Stomach (tissue), 4 donors: ENCODE measurements around the gene PLIN1.

Source experiments
- POLR2A ChIP-seq, 4 donors: fragments of 450-650 bp; IDR thresholded peaks; one replicate each; pipeline ENCODE4 v1.6.1; 2016; ENCODE audit warnings: antibody characterized with exemption in 4 of 4, control low read depth in 2 of 4, mild to moderate bottlenecking in 1 of 4, moderate library complexity in 1 of 4
- POLR2AphosphoS5 ChIP-seq, 3 donors: sonication (generic); formaldehyde crosslinking; IDR thresholded peaks; one replicate each; pipeline ENCODE4 v1.6.1; 2016; ENCODE audit warnings: antibody characterized with exemption in 3 of 3
- TF ChIP-seq, protein P1 (sequence below), 7 experiments: fragments of 450-650 bp in 4 of 7; fragments of 200-600 bp in 3 of 7; sonication (generic) in 3 of 7; IDR thresholded peaks; one replicate each; pipeline ENCODE4 v1.5.1; 2016 to 2019; ENCODE audit warnings: antibody characterized with exemption in 7 of 7, control low read depth in 2 of 7, mild to moderate bottlenecking in 1 of 7

DNA sequence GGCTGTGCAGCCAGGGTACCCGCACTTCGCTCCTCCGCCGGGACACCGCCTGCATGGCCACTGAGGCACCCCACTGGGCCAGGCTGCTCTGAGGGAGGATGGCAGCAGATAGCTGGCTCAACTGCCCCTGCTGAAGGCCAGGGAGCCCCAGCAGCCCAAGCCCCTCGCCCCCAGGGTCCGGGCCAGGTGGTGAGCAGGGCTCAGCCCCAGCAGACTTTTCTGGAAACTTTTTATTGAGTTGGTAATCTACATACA lies 11.5 kb downstream of the PLIN1 start:
- TF ChIP-seq, protein P1, sequence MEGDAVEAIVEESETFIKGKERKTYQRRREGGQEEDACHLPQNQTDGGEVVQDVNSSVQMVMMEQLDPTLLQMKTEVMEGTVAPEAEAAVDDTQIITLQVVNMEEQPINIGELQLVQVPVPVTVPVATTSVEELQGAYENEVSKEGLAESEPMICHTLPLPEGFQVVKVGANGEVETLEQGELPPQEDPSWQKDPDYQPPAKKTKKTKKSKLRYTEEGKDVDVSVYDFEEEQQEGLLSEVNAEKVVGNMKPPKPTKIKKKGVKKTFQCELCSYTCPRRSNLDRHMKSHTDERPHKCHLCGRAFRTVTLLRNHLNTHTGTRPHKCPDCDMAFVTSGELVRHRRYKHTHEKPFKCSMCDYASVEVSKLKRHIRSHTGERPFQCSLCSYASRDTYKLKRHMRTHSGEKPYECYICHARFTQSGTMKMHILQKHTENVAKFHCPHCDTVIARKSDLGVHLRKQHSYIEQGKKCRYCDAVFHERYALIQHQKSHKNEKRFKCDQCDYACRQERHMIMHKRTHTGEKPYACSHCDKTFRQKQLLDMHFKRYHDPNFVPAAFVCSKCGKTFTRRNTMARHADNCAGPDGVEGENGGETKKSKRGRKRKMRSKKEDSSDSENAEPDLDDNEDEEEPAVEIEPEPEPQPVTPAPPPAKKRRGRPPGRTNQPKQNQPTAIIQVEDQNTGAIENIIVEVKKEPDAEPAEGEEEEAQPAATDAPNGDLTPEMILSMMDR (IDR thresholded peaks at IDR 0.05): no peak
- TF ChIP-seq POLR2A (IDR thresholded peaks at IDR 0.05) (no peak), POLR2AphosphoS5 (IDR thresholded peaks at IDR 0.05) (no peak)
